ENCODE data around the gene RAB11FIP4.

Gene RAB11FIP4

DNA sequence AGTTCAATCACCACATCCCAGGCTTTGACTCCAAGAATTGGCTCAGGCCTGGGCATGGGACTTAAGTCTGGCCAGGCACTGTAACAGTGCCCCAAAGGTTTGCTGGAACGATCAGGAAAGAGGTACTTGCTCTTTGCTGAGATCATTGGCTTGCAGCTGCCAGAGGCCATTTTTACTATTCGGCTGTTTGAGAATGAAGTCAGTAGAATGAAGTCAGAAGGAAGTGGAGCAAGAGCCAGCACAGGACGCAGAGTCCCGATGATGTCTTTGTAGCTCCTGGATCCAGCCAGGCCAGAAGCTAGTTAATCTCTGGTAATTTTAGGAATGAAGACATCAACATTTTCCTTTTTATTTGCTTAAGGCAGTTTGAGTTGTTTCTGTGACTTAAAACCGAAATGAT, 195.5 kb downstream of the RAB11FIP4 start:
- TF ChIP-seq, protein P1, sequence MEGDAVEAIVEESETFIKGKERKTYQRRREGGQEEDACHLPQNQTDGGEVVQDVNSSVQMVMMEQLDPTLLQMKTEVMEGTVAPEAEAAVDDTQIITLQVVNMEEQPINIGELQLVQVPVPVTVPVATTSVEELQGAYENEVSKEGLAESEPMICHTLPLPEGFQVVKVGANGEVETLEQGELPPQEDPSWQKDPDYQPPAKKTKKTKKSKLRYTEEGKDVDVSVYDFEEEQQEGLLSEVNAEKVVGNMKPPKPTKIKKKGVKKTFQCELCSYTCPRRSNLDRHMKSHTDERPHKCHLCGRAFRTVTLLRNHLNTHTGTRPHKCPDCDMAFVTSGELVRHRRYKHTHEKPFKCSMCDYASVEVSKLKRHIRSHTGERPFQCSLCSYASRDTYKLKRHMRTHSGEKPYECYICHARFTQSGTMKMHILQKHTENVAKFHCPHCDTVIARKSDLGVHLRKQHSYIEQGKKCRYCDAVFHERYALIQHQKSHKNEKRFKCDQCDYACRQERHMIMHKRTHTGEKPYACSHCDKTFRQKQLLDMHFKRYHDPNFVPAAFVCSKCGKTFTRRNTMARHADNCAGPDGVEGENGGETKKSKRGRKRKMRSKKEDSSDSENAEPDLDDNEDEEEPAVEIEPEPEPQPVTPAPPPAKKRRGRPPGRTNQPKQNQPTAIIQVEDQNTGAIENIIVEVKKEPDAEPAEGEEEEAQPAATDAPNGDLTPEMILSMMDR (conservative IDR thresholded peaks at IDR 0.05), result no peak
- H3K27ac ChIP-seq, result no peak overlapping the region

DNA sequence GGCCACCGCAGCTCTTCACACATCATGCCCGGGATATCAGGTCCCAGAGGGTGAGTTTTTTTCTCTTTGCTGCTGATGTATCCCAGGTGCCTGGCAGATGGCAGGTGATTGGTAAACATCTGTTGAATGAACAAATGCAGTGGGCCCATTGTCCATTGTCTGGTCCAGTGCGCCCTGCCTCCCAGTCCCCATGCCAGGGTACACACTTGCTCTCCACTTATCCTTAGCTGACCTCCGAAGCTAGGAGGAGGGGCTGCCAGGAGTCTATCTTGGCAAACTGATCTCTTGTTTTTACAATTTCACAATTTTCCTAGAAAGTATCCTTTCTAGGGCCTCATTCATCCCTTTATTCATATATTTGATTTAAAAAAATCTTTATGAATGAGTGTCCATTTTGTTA, 196.0 kb downstream of the RAB11FIP4 start:
- TF ChIP-seq, protein P1 (conservative IDR thresholded peaks at IDR 0.05), result no peak
- no peak overlapping the region for H3K27ac ChIP-seq
